GM13976 (cell line): Measurements from ENCODE around the gene PTCH1.

Experiments
- DNase-seq: peaks from one replicate; pipeline ENCODE4 v3.0.0; 2012; ENCODE audit warnings: low spot score
- in situ Hi-C: fragments of 300-500 bp; cut with MboI; formaldehyde crosslinking; loops from one replicate; pipeline ENCODE4 v1.12.0; 2022; ENCODE audit warnings: low sequenced_read_pairs, mixed read lengths, inconsistent platforms; ENCODE audit not compliant: unreplicated experiment
- TF ChIP-seq, protein P1 (sequence below): IDR thresholded peaks from 2 replicates; pipeline ENCODE4 v1.5.1; 2012; ENCODE audit warnings: borderline replicate concordance, mild to moderate bottlenecking; ENCODE audit not compliant: insufficient read depth; ENCODE audit errors: extremely low read depth, missing control alignments, control extremely low read depth

The PTCH1 gene

DNA sequence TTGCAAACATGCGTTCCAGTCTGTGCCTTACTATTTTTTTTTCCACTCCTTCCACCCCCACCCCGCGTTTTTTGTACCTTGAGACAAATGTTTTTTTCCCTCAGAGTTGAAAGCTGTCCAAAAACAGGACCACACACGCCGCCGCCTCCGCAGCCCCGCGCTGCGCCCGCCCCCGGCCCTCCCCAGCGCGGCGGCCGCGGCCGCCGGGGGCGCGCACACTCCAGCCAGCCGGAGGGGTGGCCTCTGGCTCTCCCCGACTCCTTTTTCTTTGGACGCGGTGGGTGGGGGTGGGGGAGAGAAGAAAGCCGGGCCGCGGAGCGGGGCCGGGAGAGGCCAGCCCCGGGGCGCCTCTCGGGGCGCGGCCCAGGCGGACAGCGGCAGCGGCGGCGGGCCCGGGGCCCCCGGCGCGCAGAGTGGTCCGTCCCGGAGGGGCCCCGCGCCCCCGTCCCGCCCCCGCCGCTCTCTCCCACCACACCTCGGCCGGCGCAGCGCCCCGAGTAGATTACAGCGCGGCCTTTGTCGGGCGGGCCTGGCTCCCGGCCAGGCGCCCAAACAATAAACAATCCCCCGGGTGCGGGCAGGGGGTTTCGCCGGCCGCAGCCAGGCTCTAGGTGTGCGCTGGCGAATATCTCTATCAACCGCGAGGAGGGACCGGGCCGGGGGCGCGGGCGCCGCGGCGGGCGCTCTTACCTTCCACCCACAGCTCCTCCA is 10.9 kb downstream of the PTCH1 start:
- DNase-seq, result peak; percentile 61
- in situ Hi-C loops, result no loop called here
- TF ChIP-seq, protein P1, sequence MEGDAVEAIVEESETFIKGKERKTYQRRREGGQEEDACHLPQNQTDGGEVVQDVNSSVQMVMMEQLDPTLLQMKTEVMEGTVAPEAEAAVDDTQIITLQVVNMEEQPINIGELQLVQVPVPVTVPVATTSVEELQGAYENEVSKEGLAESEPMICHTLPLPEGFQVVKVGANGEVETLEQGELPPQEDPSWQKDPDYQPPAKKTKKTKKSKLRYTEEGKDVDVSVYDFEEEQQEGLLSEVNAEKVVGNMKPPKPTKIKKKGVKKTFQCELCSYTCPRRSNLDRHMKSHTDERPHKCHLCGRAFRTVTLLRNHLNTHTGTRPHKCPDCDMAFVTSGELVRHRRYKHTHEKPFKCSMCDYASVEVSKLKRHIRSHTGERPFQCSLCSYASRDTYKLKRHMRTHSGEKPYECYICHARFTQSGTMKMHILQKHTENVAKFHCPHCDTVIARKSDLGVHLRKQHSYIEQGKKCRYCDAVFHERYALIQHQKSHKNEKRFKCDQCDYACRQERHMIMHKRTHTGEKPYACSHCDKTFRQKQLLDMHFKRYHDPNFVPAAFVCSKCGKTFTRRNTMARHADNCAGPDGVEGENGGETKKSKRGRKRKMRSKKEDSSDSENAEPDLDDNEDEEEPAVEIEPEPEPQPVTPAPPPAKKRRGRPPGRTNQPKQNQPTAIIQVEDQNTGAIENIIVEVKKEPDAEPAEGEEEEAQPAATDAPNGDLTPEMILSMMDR, result no peak

DNA sequence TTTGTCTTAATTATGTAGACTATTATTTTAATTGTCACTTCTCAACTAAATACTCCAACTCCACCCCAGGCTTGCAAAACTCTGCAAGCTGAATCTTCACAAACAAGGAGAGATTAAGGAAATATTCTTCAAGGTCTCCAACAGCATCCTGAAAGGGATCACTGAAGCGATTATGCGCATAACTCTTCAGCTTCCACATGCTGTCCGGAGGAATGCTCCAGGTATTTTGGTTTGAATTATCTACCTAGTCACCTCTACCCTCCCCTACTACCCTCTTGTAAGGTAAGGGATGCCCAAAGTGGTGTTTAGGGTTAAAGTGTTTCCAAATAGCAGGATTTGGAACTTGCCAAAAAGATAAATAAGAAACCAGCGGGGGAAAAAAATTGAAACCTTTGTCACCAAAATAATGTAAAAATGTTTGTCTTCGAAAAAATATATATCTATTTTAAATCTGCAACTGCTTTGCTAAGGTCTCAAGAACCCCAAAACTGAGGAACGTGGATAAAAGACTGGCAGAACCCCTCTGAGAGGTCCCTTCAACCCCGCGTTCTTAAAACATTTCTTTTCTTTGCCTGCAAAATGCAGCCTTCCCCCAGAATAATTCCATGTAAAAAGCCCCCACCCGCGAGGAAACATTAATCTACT is 11.6 kb downstream of the PTCH1 start:
- no peak for DNase-seq
- TF ChIP-seq, protein P1, result no peak
- in situ Hi-C loops, result no loop called here

DNA sequence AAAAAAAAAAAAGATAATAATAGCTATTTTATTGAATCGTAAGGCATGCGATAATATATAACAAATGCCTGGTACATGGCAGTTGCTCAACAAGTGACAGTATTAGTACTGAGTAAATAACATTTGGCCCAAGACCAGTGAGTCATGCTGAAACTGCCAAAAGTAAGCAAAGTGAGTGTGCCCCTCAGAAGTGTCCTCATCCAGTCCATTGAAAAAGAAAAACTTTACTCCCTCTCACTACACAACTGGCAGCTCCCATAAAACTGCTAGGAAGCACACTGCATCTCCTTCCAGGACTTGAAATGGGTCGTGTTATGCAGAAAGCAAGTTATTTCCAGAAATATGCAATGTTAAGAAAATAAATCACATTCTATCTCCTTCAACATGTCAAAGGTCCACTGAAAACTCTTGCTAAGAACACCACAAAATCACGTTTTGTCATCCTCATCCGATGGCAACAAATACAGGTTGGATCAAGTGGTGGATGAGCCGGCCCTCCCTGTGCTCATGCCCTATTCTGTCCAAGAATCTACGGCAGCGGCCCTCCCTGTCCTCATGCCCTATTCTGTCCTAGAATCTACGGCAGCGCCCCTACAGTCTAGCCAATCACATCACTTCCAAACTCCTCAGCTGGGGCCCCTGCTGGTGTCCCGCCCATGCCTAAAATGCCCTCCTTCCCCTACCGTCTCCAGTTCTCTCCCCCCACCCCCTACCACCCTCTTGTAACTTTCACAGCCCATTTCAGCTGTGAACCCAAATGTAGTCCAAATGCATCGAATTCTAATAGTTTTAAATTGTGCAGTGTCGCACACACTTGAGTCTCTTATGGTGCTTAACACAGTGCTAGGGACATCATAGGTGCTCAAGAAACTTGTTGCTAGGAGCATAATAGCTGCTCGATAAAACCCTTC is 12.5 kb downstream of the PTCH1 start:
- TF ChIP-seq, protein P1, result no peak
- DNase-seq, result no peak
- in situ Hi-C loops, result no loop called here

DNA sequence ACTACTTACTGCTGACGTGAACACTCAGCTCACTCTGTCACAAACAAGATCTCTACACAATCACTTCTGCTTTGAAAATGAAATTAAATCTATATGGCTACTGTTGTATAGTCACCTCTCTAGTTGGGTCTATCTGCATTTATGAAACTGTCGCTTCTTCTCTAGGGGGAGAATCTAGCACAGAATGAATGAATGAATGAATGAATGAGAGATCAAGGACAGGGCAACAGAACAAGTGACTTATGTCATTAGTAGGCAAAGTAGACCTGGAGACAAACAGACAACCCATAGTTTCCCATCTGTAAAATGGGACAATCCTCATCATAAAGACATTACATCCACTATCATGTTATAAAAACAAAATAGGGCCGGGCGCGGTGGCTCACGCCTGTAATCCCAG is 13.4 kb downstream of the PTCH1 start:
- in situ Hi-C loops, result no loop called here

DNA sequence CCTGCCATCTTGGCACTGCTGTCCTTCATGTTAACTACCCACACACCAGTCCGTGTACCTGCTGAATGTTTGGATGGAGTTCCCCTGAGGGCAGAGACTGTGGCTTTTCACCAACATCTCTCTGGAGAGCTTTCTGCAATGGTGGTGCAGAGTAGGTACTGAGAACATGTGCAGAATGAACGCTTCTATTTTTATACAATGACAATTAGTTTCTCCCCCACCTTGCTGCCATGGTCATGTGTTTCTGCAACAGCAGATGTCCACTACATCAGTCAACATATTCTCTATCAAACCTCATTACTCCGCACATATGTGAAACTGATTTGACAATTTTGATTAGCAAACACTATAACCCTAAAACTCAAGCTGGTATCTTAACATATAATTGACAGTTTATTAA is 14.5 kb downstream of the PTCH1 start:
- TF ChIP-seq, protein P1, result no peak
- in situ Hi-C loops, result no loop called here
- DNase-seq, result no peak

More for the DNA sequence above, 13.4 kb downstream of the PTCH1 start:
- TF ChIP-seq, protein P1, result no peak
- DNase-seq, result no peak

DNA sequence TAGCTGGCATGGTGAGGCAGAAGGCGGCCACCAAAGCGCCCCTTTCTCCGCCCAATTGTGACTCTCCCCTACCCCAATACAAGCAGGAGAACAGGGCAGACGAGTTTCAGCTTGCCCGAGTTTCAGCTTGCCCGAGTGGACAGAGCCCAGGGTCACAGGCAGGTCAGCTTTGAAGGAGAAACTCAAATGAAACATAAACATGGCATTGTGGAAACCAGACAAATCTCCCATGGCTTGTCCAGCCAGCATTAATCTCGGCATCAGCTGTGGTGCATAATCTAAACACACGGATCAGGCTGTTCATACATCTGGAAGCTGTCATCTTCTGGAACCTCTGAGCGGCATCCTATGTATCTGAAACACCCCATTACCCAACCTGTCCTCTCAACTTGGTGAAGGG is 16.9 kb downstream of the PTCH1 start:
- TF ChIP-seq, protein P1, result no peak
- in situ Hi-C loops, result no loop called here
- no peak for DNase-seq
